HCT116 (cell line): ENCODE results near the gene AK4.

Experiments
- ATF3 ChIP-seq: IDR thresholded peaks from 2 replicates; pipeline ENCODE4 v1.6.1; 2012
- CTCF ChIP-seq, 3 experiments: fragments of 200-600 bp in 1 of 3; sonication (generic) in 1 of 3; IDR thresholded peaks in 2 of 3; conservative IDR thresholded peaks in 1 of 3; 2 replicates each; pipeline ENCODE4 v1.5.1; 2012 to 2017; ENCODE audit warnings: low read depth in 2 of 3, low read length in 2 of 3, antibody characterized with exemption in 1 of 3, borderline replicate concordance in 1 of 3, control low read depth in 1 of 3, mild to moderate bottlenecking in 1 of 3, mixed read lengths in 1 of 3, mixed run types in 1 of 3, moderate library complexity in 1 of 3; ENCODE audit not compliant: insufficient read depth in 1 of 3
- EGR1 ChIP-seq: IDR thresholded peaks from 2 replicates; pipeline ENCODE4 v1.6.1; 2012; ENCODE audit warnings: low read depth
- EZH2 ChIP-seq: fragments of 200-600 bp; sonication (generic); IDR thresholded peaks from 2 replicates; pipeline ENCODE4 v1.6.1; 2017; ENCODE audit warnings: antibody characterized with exemption, mixed run types
- FOSL1 ChIP-seq: IDR thresholded peaks from 2 replicates; pipeline ENCODE4 v1.6.1; 2012; ENCODE audit warnings: low read depth
- POLR2A ChIP-seq: IDR thresholded peaks from 2 replicates; pipeline ENCODE4 v1.7.0; 2011; ENCODE audit warnings: borderline replicate concordance; ENCODE audit not compliant: insufficient read depth, insufficient read length; ENCODE audit errors: extremely low read depth
- POLR2AphosphoS5 ChIP-seq: IDR thresholded peaks from 2 replicates; pipeline ENCODE4 v1.6.1; 2011; ENCODE audit warnings: mild to moderate bottlenecking, low read depth, low read length, moderate library complexity
- RAD21 ChIP-seq: IDR thresholded peaks from 2 replicates; pipeline ENCODE4 v1.6.1; 2012; ENCODE audit warnings: low read depth, mild to moderate bottlenecking
- SP1 ChIP-seq: IDR thresholded peaks from 2 replicates; pipeline ENCODE4 v1.6.1; 2012; ENCODE audit warnings: low read depth
- SRF ChIP-seq: IDR thresholded peaks from 2 replicates; pipeline ENCODE4 v1.6.1; 2012; ENCODE audit warnings: low read depth
- TCF7L2 ChIP-seq: IDR thresholded peaks from 2 replicates; pipeline ENCODE4 v1.7.0; 2011; ENCODE audit warnings: borderline replicate concordance, inconsistent platforms; ENCODE audit not compliant: insufficient read depth, insufficient read length; ENCODE audit errors: extremely low read depth
- YY1 ChIP-seq: IDR thresholded peaks from 2 replicates; pipeline ENCODE4 v1.6.1; 2011; ENCODE audit warnings: low read length, low read depth, moderate library complexity, mild to moderate bottlenecking; ENCODE audit not compliant: insufficient replicate concordance; ENCODE audit errors: extremely low read depth
- ZBTB33 ChIP-seq: IDR thresholded peaks from 2 replicates; pipeline ENCODE4 v1.6.1; 2011; ENCODE audit warnings: mild to moderate bottlenecking, low read length, moderate library complexity; ENCODE audit not compliant: insufficient replicate concordance; ENCODE audit errors: extremely low read depth
- TF ChIP-seq, protein P1 (sequence below): IDR thresholded peaks from 2 replicates; pipeline ENCODE4 v1.6.1; 2012; ENCODE audit warnings: low read depth

- no peak for TF ChIP-seq CTCF (IDR thresholded peaks at IDR 0.05 in 2 of 3, conservative IDR thresholded peaks at IDR 0.05 in 1 of 3; ENCODE audit: borderline replicate concordance in 1 of 3, insufficient read depth in 1 of 3, low read depth in 2 of 3, low read length in 2 of 3)
- TF ChIP-seq RAD21: no peak
- no peak for TF ChIP-seq ZBTB33
- TF ChIP-seq, protein P1, sequence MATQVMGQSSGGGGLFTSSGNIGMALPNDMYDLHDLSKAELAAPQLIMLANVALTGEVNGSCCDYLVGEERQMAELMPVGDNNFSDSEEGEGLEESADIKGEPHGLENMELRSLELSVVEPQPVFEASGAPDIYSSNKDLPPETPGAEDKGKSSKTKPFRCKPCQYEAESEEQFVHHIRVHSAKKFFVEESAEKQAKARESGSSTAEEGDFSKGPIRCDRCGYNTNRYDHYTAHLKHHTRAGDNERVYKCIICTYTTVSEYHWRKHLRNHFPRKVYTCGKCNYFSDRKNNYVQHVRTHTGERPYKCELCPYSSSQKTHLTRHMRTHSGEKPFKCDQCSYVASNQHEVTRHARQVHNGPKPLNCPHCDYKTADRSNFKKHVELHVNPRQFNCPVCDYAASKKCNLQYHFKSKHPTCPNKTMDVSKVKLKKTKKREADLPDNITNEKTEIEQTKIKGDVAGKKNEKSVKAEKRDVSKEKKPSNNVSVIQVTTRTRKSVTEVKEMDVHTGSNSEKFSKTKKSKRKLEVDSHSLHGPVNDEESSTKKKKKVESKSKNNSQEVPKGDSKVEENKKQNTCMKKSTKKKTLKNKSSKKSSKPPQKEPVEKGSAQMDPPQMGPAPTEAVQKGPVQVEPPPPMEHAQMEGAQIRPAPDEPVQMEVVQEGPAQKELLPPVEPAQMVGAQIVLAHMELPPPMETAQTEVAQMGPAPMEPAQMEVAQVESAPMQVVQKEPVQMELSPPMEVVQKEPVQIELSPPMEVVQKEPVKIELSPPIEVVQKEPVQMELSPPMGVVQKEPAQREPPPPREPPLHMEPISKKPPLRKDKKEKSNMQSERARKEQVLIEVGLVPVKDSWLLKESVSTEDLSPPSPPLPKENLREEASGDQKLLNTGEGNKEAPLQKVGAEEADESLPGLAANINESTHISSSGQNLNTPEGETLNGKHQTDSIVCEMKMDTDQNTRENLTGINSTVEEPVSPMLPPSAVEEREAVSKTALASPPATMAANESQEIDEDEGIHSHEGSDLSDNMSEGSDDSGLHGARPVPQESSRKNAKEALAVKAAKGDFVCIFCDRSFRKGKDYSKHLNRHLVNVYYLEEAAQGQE: no peak
- no peak for TF ChIP-seq EGR1
- TF ChIP-seq FOSL1: no peak
- no peak for TF ChIP-seq EZH2
- TF ChIP-seq SRF: no peak
- no peak for TF ChIP-seq POLR2AphosphoS5
- TF ChIP-seq POLR2A: no peak
- TF ChIP-seq ATF3: no peak
- TF ChIP-seq TCF7L2: no peak
- no peak for TF ChIP-seq SP1
- TF ChIP-seq YY1: no peak
Observed at GRCh38 chr1:65182658-65183268, 34.8 kb downstream of the AK4 start.
